ENCODE data around the gene MCFD2.
"Not testable (repeated sequence)": the region's sequence is repeated elsewhere in the genome, so short reads cannot be mapped to it uniquely, and the experiment has no call there.

MCFD2 gene

DNA sequence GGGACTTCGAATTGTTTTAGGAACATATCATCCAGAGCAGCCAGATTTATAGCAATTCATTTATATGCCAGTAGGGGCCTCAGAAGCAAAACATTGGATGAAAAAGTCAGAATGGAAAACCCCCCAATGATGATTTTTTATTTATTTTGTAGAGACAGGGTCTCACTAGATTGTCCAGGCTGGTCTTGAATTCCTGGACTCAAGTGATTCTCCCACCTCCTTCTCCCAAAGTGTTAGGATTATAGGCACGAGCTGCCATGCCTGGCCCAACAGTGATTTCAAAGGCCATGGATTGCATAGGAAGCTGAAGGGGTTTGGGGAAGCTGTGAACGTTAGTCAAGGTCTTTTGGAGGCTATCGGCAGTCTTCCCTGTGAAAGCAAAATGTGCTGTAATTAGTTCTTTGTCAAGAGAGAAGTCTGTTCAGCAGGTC lies 21.9 kb upstream of the MCFD2 start:
- DNase-seq (ENCODE audit: low read depth), result no peak

DNA sequence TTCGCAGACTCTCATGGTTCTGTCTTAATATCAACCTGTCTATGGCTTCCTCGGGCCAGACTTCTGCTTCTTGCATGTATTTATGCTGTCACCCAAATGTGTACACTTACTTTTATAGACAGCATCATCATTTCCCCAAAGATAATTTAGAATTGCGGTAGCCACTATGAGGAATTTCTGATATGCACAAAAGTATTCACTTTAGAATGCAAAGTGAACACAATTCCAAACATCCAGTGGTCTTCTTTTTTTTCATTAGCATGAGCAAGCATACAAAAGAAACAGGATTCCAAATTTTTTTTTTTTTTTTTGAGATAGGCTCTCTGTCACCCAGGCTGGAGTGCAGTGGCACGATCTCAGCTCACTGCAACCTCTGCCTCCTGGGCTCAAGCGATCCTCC lies 21.0 kb upstream of the MCFD2 start:
- no peak for DNase-seq (ENCODE audit: low read depth)

DNA sequence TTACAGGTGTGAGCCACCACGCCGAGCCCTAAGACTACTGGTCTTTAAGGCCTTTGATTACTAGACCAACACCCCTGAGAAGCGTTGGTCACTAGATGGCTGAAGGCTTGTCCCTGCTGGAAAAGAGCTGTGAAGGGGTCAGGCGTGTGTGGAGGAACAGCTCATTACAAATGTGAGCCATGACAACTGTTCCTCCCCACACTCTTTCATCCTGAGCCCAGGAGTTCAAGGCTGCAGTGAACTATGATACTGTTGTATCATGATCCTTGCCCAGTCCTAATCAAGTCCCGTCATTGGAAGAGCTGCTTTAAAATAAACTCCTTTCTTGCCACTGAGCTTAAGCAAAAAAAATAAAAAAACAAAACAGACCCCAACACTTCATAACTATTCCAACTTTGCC lies 19.5 kb upstream of the MCFD2 start:
- DNase-seq (ENCODE audit: low read depth), result no peak

DNA sequence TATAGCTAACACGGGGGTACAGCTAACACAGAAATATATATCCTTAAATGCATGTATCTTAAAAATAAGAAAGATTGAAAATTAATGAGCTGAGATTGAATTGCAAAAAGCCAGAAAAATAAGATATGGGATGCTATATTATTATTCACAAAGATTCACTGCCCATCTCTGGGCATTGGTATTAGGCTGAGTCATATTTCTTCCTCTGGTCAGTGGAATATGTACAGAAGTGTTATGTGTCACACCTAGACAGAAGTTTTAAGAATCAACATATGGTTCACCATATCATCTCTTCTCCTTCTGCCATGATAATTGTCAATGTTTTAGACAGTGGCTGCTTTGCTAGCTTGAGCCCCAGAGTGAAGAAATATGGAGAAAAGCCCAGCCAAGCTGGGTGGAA lies 14.0 kb upstream of the MCFD2 start:
- DNase-seq (ENCODE audit: low read depth), result no peak

DNA sequence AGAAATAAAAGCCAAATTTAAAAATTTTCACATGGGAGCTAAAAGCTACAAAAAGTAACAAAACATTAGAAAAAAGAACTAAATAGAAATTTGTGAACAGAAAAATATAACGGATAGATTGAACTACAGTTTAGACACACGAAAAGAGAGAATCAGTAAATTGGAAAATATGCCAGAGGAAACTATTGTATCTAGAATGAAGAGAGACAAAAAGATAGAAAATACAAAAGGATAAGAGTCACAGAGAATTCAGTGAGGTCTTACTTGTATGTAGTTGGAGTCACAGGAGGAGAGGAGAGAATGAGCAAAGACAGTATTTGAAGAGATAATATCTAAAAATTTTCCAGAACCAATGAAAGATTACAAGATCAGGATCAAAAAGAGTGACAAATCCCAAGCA lies 11.3 kb upstream of the MCFD2 start:
- no peak for DNase-seq (ENCODE audit: low read depth)

- DNase-seq (ENCODE audit: low read depth), result no peak
Observed at GRCh38 chr2:46925474-46926351, 10.1 kb upstream of the MCFD2 start.

DNA sequence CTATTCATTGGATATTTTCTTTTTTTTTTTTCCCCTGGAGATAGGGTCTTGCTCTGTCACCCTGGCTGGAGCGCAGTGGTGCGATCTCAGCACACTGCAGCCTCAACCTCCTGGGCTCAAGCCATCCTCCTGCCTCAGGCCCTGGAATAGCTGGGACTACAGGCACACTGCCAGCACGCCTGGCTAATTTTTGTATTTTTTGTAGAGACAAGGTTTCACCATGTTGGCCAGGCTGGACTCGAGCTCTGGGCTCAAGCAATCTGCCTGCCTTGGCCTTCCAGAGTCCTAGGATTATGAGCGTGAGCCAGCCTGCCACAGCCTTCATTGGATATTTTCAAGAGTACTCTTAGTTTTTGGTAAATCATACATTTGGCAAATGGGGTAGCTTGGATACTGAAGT lies 9.0 kb upstream of the MCFD2 start:
- no peak for DNase-seq (ENCODE audit: low read depth)

- no peak for DNase-seq (ENCODE audit: low read depth)
Observed at GRCh38 chr2:46924038-46924437, 8.4 kb upstream of the MCFD2 start.

DNA sequence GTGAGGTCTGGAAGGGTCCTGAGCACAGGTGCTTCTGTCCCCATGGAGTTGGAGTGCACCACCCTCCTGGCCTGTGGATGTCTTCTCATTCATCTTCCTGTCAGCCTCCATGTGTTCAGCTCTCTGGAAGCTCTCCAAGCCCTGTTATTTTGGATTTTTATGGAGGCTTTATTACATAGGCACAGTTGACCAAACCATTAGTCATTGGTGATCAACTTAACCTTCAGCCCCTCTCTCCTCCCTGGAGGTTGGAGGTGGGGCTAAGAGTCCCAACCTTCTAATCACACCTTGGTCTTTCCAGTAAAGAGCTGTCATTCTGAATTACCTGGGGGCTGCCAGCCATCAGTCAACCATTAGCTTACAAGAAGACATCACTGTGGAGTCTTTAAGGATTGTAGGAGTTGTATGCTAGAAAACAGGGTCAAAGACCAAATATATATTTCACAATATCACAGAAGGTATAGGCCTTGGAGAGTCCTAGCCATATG lies 7.5 kb upstream of the MCFD2 start:
- DNase-seq (ENCODE audit: low read depth), result no peak

DNA sequence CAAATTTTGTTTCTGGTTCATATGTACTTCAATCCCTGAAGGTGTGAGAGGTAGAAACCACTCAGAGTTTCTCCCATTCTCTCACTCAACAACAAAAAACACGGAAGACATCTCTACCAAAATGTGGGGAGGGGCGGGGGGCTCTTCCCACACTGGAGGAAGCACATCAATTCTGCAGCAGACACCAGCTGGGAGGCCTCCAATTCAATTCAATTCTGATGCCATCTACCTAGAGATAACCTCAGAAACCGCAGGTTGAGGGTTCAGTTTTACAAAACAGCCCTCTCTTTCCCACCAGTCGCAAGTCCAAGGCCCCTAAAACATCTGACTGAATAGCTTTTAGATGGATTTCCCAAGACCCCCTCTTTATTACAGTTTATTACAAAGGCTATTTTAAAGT lies 7.0 kb upstream of the MCFD2 start:
- DNase-seq (ENCODE audit: low read depth), result no peak

GRCh38 chr2:46921676-46922448 lies 6.3 kb upstream of the MCFD2 start:
- no peak for DNase-seq (ENCODE audit: low read depth)

- DNase-seq (ENCODE audit: low read depth), result no peak
Observed at GRCh38 chr2:46917628-46918027, 2.0 kb upstream of the MCFD2 start.

DNA sequence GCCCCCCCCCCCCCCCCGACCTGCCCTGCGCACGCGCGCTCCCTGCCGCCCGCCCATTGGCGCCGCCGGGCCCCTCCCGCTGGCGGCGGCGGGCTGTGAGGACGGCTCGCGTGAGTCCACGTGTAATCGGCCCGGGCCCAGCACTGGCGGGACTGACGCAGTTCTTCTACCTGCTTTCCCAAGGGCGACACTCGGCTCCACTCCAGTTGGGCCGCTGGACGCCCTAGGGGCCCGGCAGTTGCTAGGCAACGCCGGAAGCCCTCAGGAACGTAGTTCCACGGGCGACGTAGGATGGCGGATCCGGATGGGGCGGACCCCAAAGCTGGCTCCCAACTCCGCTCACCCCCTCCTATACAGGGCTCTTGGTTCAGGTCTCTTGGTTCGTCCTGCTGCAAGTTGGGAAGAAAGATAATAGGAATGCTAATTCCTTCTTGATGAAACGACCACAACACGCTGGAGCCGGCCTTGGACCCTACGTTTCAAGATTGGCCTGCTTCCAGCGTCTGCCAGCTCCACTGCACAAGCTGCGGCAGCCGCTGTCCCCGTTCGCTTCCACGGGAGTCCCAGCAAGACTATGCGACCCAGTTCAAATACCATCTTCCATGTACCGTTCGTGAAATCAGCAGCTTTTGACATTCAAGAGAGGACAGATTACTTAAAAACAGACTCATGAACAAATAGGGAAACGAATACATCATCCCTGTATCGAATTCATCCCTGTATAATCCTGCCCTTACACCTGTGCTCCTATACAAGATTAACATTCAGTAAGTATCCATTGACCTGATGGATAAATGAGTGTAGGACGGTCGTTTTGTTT lies 415 bp upstream of the MCFD2 start:
- peak; percentile 75 for DNase-seq (ENCODE audit: low read depth)

- no peak for DNase-seq (ENCODE audit: low read depth)
Observed at GRCh38 chr2:46914578-46915230, 902 bp downstream of the MCFD2 start.

GRCh38 chr2:46913471-46914381 lies 1.9 kb downstream of the MCFD2 start:
- DNase-seq (ENCODE audit: low read depth), result no peak

DNA sequence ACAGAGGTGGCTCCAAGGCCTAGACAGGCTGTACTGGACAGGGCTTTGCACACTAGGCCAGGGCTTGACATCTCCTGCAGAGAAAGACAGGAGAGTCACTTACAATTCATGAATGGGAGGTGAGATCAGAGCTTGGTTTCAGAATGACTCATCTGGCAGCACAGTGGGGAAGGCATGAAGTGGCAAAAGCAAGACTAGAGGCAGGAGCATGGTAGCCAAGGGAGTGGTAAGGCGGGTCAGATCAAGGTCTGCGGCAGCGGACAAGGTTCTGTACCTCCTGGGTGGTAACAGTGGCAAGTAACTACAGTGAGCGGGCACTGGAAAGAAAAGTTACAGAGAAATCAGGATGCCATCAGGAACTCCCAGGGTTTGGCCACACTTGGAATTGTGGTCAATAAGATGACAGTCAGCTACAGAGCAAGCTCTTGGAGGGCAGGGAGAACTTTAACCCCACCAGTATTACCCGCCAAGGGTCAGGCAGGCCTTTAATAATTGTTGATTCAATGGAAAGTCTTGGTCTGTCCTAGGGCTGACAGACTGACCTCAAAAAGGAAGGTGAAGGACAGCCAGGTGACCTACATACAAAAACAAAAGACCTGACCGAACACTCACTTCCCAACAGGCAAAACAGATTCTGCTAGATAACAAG lies 5.7 kb downstream of the MCFD2 start:
- DNase-seq (ENCODE audit: low read depth), result peak; percentile 34

GRCh38 chr2:46909150-46909549 lies 6.5 kb downstream of the MCFD2 start:
- DNase-seq (ENCODE audit: low read depth), result no peak

GRCh38 chr2:46904908-46905678 lies 10.5 kb downstream of the MCFD2 start:
- not testable (repeated sequence) for DNase-seq (ENCODE audit: low read depth)

DNA sequence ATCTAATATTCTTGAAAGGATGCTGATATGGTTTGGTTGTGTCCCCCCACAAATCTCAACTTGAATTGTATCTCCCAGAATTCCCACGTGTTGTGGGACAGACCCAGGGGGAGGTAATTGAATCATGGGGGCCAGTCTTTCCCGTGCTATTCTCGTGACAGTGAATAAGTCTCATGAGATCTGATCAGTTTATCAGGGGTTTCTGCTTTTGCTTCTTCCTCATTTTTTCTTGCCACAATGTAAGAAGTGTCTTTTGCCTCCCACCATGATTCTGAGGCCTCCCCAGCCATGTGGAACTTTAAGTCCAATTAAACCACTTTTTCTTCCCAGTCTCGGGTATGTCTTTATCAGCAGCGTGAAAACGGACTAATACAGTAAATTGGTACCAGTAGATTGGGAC lies 12.6 kb downstream of the MCFD2 start:
- not testable (repeated sequence) for DNase-seq (ENCODE audit: low read depth)

Measured in activated T-cell treated with anti-CD3 and anti-CD28 coated beads for 48 hours (primary cell).